Stomach (tissue), 4 donors: ENCODE results near the gene ZNF708.

Experiments used
- CTCF ChIP-seq, 7 experiments: fragments of 450-650 bp in 4 of 7; fragments of 200-600 bp in 3 of 7; sonication (generic) in 3 of 7; IDR thresholded peaks; one replicate each; pipeline ENCODE4 v1.5.1; 2016 to 2019; ENCODE audit warnings: antibody characterized with exemption in 7 of 7, control low read depth in 2 of 7, mild to moderate bottlenecking in 1 of 7
- POLR2A ChIP-seq, 4 donors: fragments of 450-650 bp; IDR thresholded peaks; one replicate each; pipeline ENCODE4 v1.6.1; 2016; ENCODE audit warnings: antibody characterized with exemption in 4 of 4, control low read depth in 2 of 4, mild to moderate bottlenecking in 1 of 4, moderate library complexity in 1 of 4
- POLR2AphosphoS5 ChIP-seq, 3 donors: sonication (generic); formaldehyde crosslinking; IDR thresholded peaks; one replicate each; pipeline ENCODE4 v1.6.1; 2016; ENCODE audit warnings: antibody characterized with exemption in 3 of 3

DNA sequence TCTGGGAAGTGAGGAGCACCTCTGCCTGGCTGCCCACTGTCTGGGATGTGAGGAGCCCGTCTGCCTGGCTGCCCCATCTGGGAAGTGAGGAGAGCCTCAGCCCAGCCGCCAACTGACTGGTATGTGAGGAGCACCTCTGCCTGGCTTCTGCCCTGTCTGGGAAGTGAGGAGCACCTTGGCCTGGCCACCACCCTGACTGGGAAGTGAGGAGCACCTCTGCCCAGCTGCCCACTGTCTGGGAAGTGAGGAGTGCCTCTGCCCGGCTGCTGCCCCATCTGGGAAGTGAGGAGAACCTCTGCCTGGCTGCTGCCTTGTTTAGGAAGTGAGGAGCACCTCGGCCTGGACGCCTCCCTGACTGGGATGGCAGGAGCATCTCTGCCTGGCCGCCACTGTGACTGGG is 64.8 kb downstream of the ZNF708 start:
- TF ChIP-seq POLR2AphosphoS5 (IDR thresholded peaks at IDR 0.05) (no peak), CTCF (IDR thresholded peaks at IDR 0.05) (no peak), POLR2A (IDR thresholded peaks at IDR 0.05) (no peak)
